Measurements from ENCODE around the gene SMCO4. TPM values are rescaled to one million over a fixed set of nuclear protein-coding genes. Genes with fewer than 3 reads are reported as not detected.

SMCO4 gene
- total and polyA plus RNA-seq, 2 of the 8 experiments (the other 6 are each of a cell fraction or from before 2014, with no cell fraction given) = 33.2 to 53.9 TPM

DNA sequence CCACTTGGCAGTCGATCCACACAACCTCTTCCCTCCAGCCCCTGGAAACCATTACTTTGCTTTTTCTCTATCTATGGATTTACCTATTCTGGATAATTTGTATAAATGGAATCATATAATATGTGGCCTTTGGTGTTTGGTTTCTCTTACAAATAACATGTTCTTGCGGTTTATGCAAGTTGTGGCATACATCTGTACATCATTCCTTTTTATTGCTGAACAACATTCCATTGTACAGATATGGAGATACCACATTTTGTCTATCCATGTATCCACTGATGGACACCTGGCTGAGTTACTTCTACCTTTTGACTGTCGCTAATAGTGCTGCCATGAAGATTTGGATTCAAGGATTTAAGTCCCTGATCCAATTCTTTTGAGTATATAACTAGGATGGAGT lies 25.1 kb downstream of the SMCO4 start (continued):
- TF ChIP-seq EGR1 (IDR thresholded peaks at IDR 0.05; ENCODE audit: borderline replicate concordance, low read depth, low read length) (no peak), JUND (IDR thresholded peaks at IDR 0.05; ENCODE audit: low read length) (no peak), YY1 (IDR thresholded peaks at IDR 0.05; ENCODE audit: low read depth, low read length) (no peak)
